GM23338 (cell line): ENCODE results near the gene GSS. TPM values are rescaled to one million over a fixed set of nuclear protein-coding genes. Genes with fewer than 3 reads are reported as not detected.
A peak's percentile ranks its signal among the peaks of the same experiment; 100 is the strongest.

ENCODE experiments used
- ATAC-seq: fragments of 200-7000 bp; cut with Tn5 transposase; 3 replicates; pipeline ENCODE4 v1.9.1; 2020
- DNase-seq: peaks from one replicate; pipeline ENCODE4 v3.0.0-alpha.2; 2015; ENCODE audit warnings: low spot score
- H2AFZ ChIP-seq: fragments of 200-600 bp; sonication (generic); 2 replicates; pipeline ENCODE4 v1.8.0; 2016; ENCODE audit warnings: antibody characterized with exemption, mild to moderate bottlenecking, moderate library complexity
- H3F3A ChIP-seq: fragments of 200-600 bp; sonication (generic); replicated peaks from 2 replicates; pipeline ENCODE4 v1.8.0; 2017; ENCODE audit warnings: antibody characterized with exemption, mixed run types, low read depth
- H3K27ac ChIP-seq: fragments of 200-600 bp; sonication (generic); 2 replicates; pipeline ENCODE4 v1.6.1; 2016; ENCODE audit warnings: low read depth
- H3K27me3 ChIP-seq: fragments of 200-600 bp; sonication (generic); 2 replicates; pipeline ENCODE4 v1.8.0; 2016; ENCODE audit warnings: mild to moderate bottlenecking, mixed run types, moderate library complexity; ENCODE audit not compliant: insufficient read depth
- H3K36me3 ChIP-seq: fragments of 200-600 bp; sonication (generic); 2 replicates; pipeline ENCODE4 v1.8.0; 2016; ENCODE audit warnings: mild to moderate bottlenecking; ENCODE audit not compliant: insufficient read depth
- H3K4me1 ChIP-seq: fragments of 200-600 bp; sonication (generic); 2 replicates; pipeline ENCODE4 v1.8.0; 2016; ENCODE audit warnings: mild to moderate bottlenecking, moderate library complexity; ENCODE audit not compliant: insufficient read depth
- H3K4me2 ChIP-seq: fragments of 200-600 bp; sonication (generic); 2 replicates; pipeline ENCODE4 v1.7.1; 2017; ENCODE audit warnings: mixed run types
- H3K4me3 ChIP-seq: fragments of 200-600 bp; sonication (generic); 2 replicates; pipeline ENCODE4 v1.6.1; 2016; ENCODE audit warnings: mixed run types
- H3K79me2 ChIP-seq: fragments of 200-600 bp; sonication (generic); replicated peaks from 2 replicates; pipeline ENCODE4 v1.8.0; 2017; ENCODE audit warnings: mild to moderate bottlenecking; ENCODE audit not compliant: insufficient read depth
- H3K9me2 ChIP-seq: fragments of 200-600 bp; sonication (generic); 2 replicates; pipeline ENCODE4 v1.8.0; 2017; ENCODE audit not compliant: insufficient read depth
- H4K20me1 ChIP-seq: fragments of 200-600 bp; sonication (generic); replicated peaks from 2 replicates; pipeline ENCODE4 v1.8.0; 2017; ENCODE audit warnings: mild to moderate bottlenecking; ENCODE audit not compliant: insufficient read depth
- H3K27ac Mint-ChIP-seq: 2 replicates; pipeline ENCODE4 v1.8.0; 2020; ENCODE audit warnings: inconsistent platforms, mild to moderate bottlenecking, moderate library complexity, mixed read lengths
- H3K27me3 Mint-ChIP-seq: 3 replicates; pipeline ENCODE4 v1.8.0; 2022; ENCODE audit warnings: low read depth, mild to moderate bottlenecking, moderate library complexity, mixed read lengths, inconsistent platforms; ENCODE audit not compliant: insufficient read depth, poor library complexity
- H3K36me3 Mint-ChIP-seq: 3 replicates; pipeline ENCODE4 v1.8.0; 2021; ENCODE audit warnings: low read depth, mild to moderate bottlenecking, inconsistent platforms, moderate library complexity, mixed read lengths
- H3K4me1 Mint-ChIP-seq: 3 replicates; pipeline ENCODE4 v1.8.0; 2020; ENCODE audit warnings: mild to moderate bottlenecking, inconsistent platforms, mixed read lengths
- H3K4me3 Mint-ChIP-seq: 3 replicates; pipeline ENCODE4 v1.8.0; 2021; ENCODE audit warnings: moderate library complexity, mild to moderate bottlenecking, inconsistent platforms, mixed read lengths
- H3K9me3 Mint-ChIP-seq: 3 replicates; pipeline ENCODE4 v1.8.0; 2020; ENCODE audit warnings: moderate library complexity, mild to moderate bottlenecking, inconsistent platforms, mixed read lengths
- CTCF ChIP-seq, 2 experiments: fragments of 200-600 bp in 1 of 2; sonication (generic) in 1 of 2; conservative IDR thresholded peaks; 2 replicates each; pipeline versions ENCODE4 v1.5.1 to v1.6.1; 2016 to 2017; ENCODE audit warnings: antibody characterized with exemption in 2 of 2, low read depth in 2 of 2, mild to moderate bottlenecking in 2 of 2, moderate library complexity in 1 of 2
- EZH2 ChIP-seq: fragments of 200-600 bp; sonication (generic); IDR thresholded peaks from one replicate; pipeline ENCODE4 v1.8.0; 2017; ENCODE audit warnings: antibody characterized with exemption, mild to moderate bottlenecking, low read depth; ENCODE audit not compliant: unreplicated experiment
- JUNB ChIP-seq: IDR thresholded peaks from one replicate; pipeline ENCODE4 v1.6.1; 2016; ENCODE audit warnings: antibody characterized with exemption; ENCODE audit not compliant: unreplicated experiment
- NANOG ChIP-seq: IDR thresholded peaks from 2 replicates; pipeline ENCODE4 v1.6.1; 2016; ENCODE audit warnings: antibody characterized with exemption, borderline replicate concordance
- REST ChIP-seq: IDR thresholded peaks from one replicate; pipeline ENCODE4 v1.6.1; 2018; ENCODE audit warnings: antibody characterized with exemption; ENCODE audit not compliant: unreplicated experiment
- ZNF114 ChIP-seq: fragments of 250-450 bp; sonication (Bioruptor Pico); IDR thresholded peaks from 2 replicates; pipeline ENCODE4 v1.5.0; 2020; ENCODE audit warnings: mild to moderate bottlenecking, moderate library complexity
- polyA plus RNA-seq: library from polyadenylated mRNA; unstranded; fragments of >200 nt; fragmentation: Nextera tagmentation; extraction: Ambion mirVana; gene quantifications from 2 replicates; pipeline ENCODE4 v1.2.1, GENCODE V29; 2016
- total RNA-seq: library from RNA; depleted of rRNA; stranded (reverse); fragments of >200 nt; shearing (Covaris generic); gene quantifications from 2 replicates; pipeline ENCODE4 v1.2.3, GENCODE V29; 2014

Gene GSS
- total and polyA plus RNA-seq, 2 experiments from 2014 or later, result 34.0 to 63.3 TPM

- Mint-ChIP-seq H3K4me3 (no peak overlapping the region), H3K27me3 (peaks cover 40% of the 10 kb centered on the region), H3K27ac (no peak overlapping the region; the same call in 1 of the 2 replicates), H3K9me3 (peaks cover 4% of the 10 kb centered on the region; the same call in 2 of the 3 replicates), H3K36me3 (peaks cover 27% of the 10 kb centered on the region), H3K4me1 (peaks cover 19% of the 10 kb centered on the region)
- no peak overlapping the region for H3K27ac ChIP-seq
- no peaks in the 10 kb centered on the region for H3K9me2 ChIP-seq
- H3K36me3 ChIP-seq, result no peaks in the 10 kb centered on the region
- no peak overlapping the region for H2AFZ ChIP-seq
- no peaks in the 10 kb centered on the region for H3K4me1 ChIP-seq
- ATAC-seq, result no peak
- no peaks in the 10 kb centered on the region; the same call in 1 of the 2 replicates for H4K20me1 ChIP-seq
- no peaks in the 10 kb centered on the region for H3K79me2 ChIP-seq
- DNase-seq, result no peak
- H3K4me3 ChIP-seq, result no peak overlapping the region
- 0 out of 2 replicates have a peak, but pooled peaks cover 6% of the 10 kb centered on the region for H3F3A ChIP-seq
- no peak for TF ChIP-seq EZH2
- TF ChIP-seq NANOG, result no peak
- TF ChIP-seq REST, result no peak
- no peak for TF ChIP-seq ZNF114 (CRISPR knock-in tag)
- TF ChIP-seq JUNB, result no peak
- no peak overlapping the region for H3K4me2 ChIP-seq
- H3K27me3 ChIP-seq, result no peaks in the 10 kb centered on the region
Measured at GRCh38 chr20:34999021-34999451, 43.4 kb upstream of the GSS start.

GRCh38 chr20:34998331-34998950, 42.8 kb upstream of the GSS start:
- Histone ChIP-seq H3K4me3 (no peak overlapping the region), H3F3A (0 out of 2 replicates have a peak, but pooled peaks cover 6% of the 10 kb centered on the region), H3K9me2 (no peaks in the 10 kb centered on the region), H3K27me3 (no peaks in the 10 kb centered on the region), H3K4me2 (no peak overlapping the region), H2AFZ (no peak overlapping the region), H3K4me1 (no peaks in the 10 kb centered on the region), H3K27ac (no peak overlapping the region), H3K36me3 (no peaks in the 10 kb centered on the region), H4K20me1 (no peaks in the 10 kb centered on the region; the same call in 1 of the 2 replicates), H3K79me2 (no peaks in the 10 kb centered on the region)
- Mint-ChIP-seq H3K4me3 (no peak overlapping the region; the same call in 2 of the 3 replicates), H3K9me3 (peaks cover 4% of the 10 kb centered on the region; the same call in 2 of the 3 replicates), H3K36me3 (peaks cover 25% of the 10 kb centered on the region), H3K27ac (no peak overlapping the region; the same call in 1 of the 2 replicates), H3K27me3 (peaks cover 40% of the 10 kb centered on the region), H3K4me1 (peaks cover 19% of the 10 kb centered on the region)
- DNase-seq (peak; percentile 61), ATAC-seq (peak; percentile 59)
- TF ChIP-seq CTCF (conservative IDR thresholded peaks at IDR 0.05; ENCODE audit: low read depth in 2 of 2), result peak; percentile 16 to 66; a peak in 2 of 4 replicates
- TF ChIP-seq ZNF114 (CRISPR knock-in tag), result no peak
